H1 (cell line): ENCODE results near the gene BCAS4. TPM values are rescaled to one million over a fixed set of nuclear protein-coding genes. Genes with fewer than 3 reads are reported as not detected.

Source experiments
- CTCF ChIA-PET: fragments of 300-600 bp; sonication (Branson Sonifier 250); formaldehyde crosslinking; loops from one replicate; lab custom pipeline; 2021; ENCODE audit not compliant: partially characterized antibody; lab: Charles Lee
- POLR2A ChIA-PET: fragments of 300-600 bp; sonication (Branson Sonifier 250); formaldehyde crosslinking; loops from one replicate; lab custom pipeline; 2021; ENCODE audit warnings: inconsistent platforms; ENCODE audit not compliant: partially characterized antibody; lab: Charles Lee
- DNase-seq, 2 experiments: peaks; one replicate each; pipeline versions ENCODE4 v3.0.0 to v3.0.0-alpha.2; 2010 to 2022; ENCODE audit warnings: low spot score in 2 of 2, low read depth in 1 of 2, mixed read lengths in 1 of 2
- FAIRE-seq: peaks from 2 replicates; lab custom pipeline; 2011; peaks lifted over from hg19 to GRCh38; lab: Jason Lieb, UNC
- H2AFZ ChIP-seq: 2 replicates; pipeline ENCODE4 v1.8.1; 2012; ENCODE audit warnings: low read length, inconsistent platforms
- H2AK5ac ChIP-seq: 2 replicates; pipeline ENCODE4 v1.6.1; 2013; ENCODE audit warnings: low read depth, low read length
- H2BK120ac ChIP-seq: replicated peaks from 2 replicates; pipeline ENCODE3; 2013; ENCODE audit warnings: low read depth, low read length, inconsistent platforms
- H2BK12ac ChIP-seq: 2 replicates; pipeline ENCODE4 v1.6.1; 2013; ENCODE audit warnings: low read depth, low read length
- H2BK15ac ChIP-seq: 2 replicates; pipeline ENCODE4 v1.6.1; 2013; ENCODE audit warnings: low read length
- H2BK20ac ChIP-seq: 2 replicates; pipeline ENCODE4 v1.6.1; 2013; ENCODE audit warnings: low read length
- H2BK5ac ChIP-seq: 2 replicates; pipeline ENCODE4 v1.6.1; 2013; ENCODE audit warnings: low read depth, low read length
- H3K14ac ChIP-seq: 2 replicates; pipeline ENCODE4 v1.6.1; 2013; ENCODE audit warnings: inconsistent platforms; ENCODE audit not compliant: insufficient read length
- H3K18ac ChIP-seq: 2 replicates; pipeline ENCODE4 v1.6.1; 2013; ENCODE audit warnings: low read length; ENCODE audit errors: extremely low read depth
- H3K23ac ChIP-seq: 2 replicates; pipeline ENCODE4 v1.6.1; 2013; ENCODE audit warnings: inconsistent platforms; ENCODE audit not compliant: insufficient read length
- H3K23me2 ChIP-seq: 2 replicates; pipeline ENCODE4 v1.6.1; 2013; ENCODE audit warnings: low read depth, low read length
- H3K27ac ChIP-seq: 2 replicates; pipeline ENCODE4 v1.6.1; 2011; ENCODE audit warnings: low read depth, low read length, inconsistent platforms
- H3K27me3 ChIP-seq, 4 experiments: replicated peaks in 1 of 4; 1 replicate in 1 of 4; 2 replicates in 3 of 4; pipeline versions ENCODE4 v1.6.1 to v1.8.1; 2011 to 2013; ENCODE audit warnings: low read length in 3 of 4, mild to moderate bottlenecking in 3 of 4, inconsistent platforms in 2 of 4, mixed read lengths in 2 of 4, moderate library complexity in 1 of 4; ENCODE audit not compliant: control insufficient read depth in 3 of 4, insufficient read depth in 3 of 4; ENCODE audit errors: extremely low read depth in 1 of 4
- H3K36me3 ChIP-seq, 4 experiments: 2 replicates each; pipeline versions ENCODE4 v1.6.1 to v1.8.1; 2011 to 2013; ENCODE audit warnings: mild to moderate bottlenecking in 4 of 4, low read length in 3 of 4, moderate library complexity in 2 of 4, control low read depth in 1 of 4, inconsistent platforms in 1 of 4; ENCODE audit not compliant: insufficient read depth in 4 of 4, control insufficient read depth in 2 of 4
- H3K4ac ChIP-seq: replicated peaks from 2 replicates; pipeline ENCODE3; 2013; ENCODE audit warnings: low read length, low read depth, mixed read lengths, inconsistent platforms; ENCODE audit not compliant: insufficient read length
- H3K4me1 ChIP-seq, 4 experiments: replicated peaks in 1 of 4; 1 replicate in 1 of 4; 2 replicates in 3 of 4; pipeline versions ENCODE4 v1.6.1 to v1.8.1; 2011 to 2013; ENCODE audit warnings: low read length in 3 of 4, inconsistent platforms in 2 of 4, mixed read lengths in 1 of 4; ENCODE audit not compliant: insufficient read depth in 4 of 4, control insufficient read depth in 3 of 4
- H3K4me2 ChIP-seq, 2 experiments: 2 replicates each; pipeline versions ENCODE4 v1.6.1 to v1.8.1; 2011 to 2013; ENCODE audit warnings: low read depth in 2 of 2, low read length in 2 of 2, control low read depth in 1 of 2, inconsistent platforms in 1 of 2, mild to moderate bottlenecking in 1 of 2; ENCODE audit not compliant: insufficient read depth in 1 of 2
- H3K4me3 ChIP-seq, 4 experiments: fragments of 200-600, 300-600 bp in 1 of 4; sonication (generic), shearing (Covaris generic), sonication (Bioruptor Twin) in 1 of 4; 2 replicates each; pipeline versions ENCODE4 v1.5.1 to v1.8.1; 2011 to 2016; ENCODE audit warnings: low read length in 4 of 4, low read depth in 3 of 4, control low read depth in 2 of 4, inconsistent platforms in 2 of 4, mild to moderate bottlenecking in 2 of 4, mixed read lengths in 1 of 4, moderate library complexity in 1 of 4; ENCODE audit not compliant: insufficient read depth in 2 of 4; ENCODE audit errors: extremely low read depth in 1 of 4
- H3K56ac ChIP-seq: replicated peaks from 2 replicates; pipeline ENCODE3; 2013; ENCODE audit warnings: low read depth, mild to moderate bottlenecking, mixed read lengths, low read length, inconsistent platforms; ENCODE audit not compliant: insufficient read length
- H3K79me1 ChIP-seq: 2 replicates; pipeline ENCODE4 v1.6.1; 2013; ENCODE audit warnings: low read depth, low read length, control low read depth
- H3K79me2 ChIP-seq, 2 experiments: 2 replicates each; pipeline versions ENCODE4 v1.6.1 to v1.8.1; 2012 to 2013; ENCODE audit warnings: low read length in 2 of 2, mild to moderate bottlenecking in 2 of 2, inconsistent platforms in 1 of 2; ENCODE audit not compliant: insufficient read depth in 2 of 2, control insufficient read depth in 1 of 2
- H3K9ac ChIP-seq, 4 experiments: replicated peaks in 1 of 4; 1 replicate in 1 of 4; 2 replicates in 3 of 4; pipeline versions ENCODE4 v1.6.1 to v1.8.1; 2011 to 2013; ENCODE audit warnings: low read depth in 3 of 4, low read length in 3 of 4, control low read depth in 2 of 4, mild to moderate bottlenecking in 2 of 4, moderate library complexity in 2 of 4, inconsistent platforms in 1 of 4; ENCODE audit errors: extremely low read depth in 1 of 4
- H3K9me3 ChIP-seq, 2 experiments: 2 replicates each; pipeline versions ENCODE4 v1.6.1 to v1.8.1; 2012 to 2013; ENCODE audit warnings: mild to moderate bottlenecking in 2 of 2, moderate library complexity in 2 of 2, control low read depth in 1 of 2, inconsistent platforms in 1 of 2, low read depth in 1 of 2, low read length in 1 of 2, mixed read lengths in 1 of 2; ENCODE audit not compliant: insufficient read depth in 2 of 2
- H4K20me1 ChIP-seq, 2 experiments: replicated peaks in 1 of 2; 2 replicates each; pipeline versions ENCODE3 to v1.8.1; 2011 to 2013; ENCODE audit warnings: inconsistent platforms in 2 of 2, low read length in 2 of 2, mild to moderate bottlenecking in 1 of 2; ENCODE audit not compliant: insufficient read depth in 2 of 2, control insufficient read depth in 1 of 2
- H4K5ac ChIP-seq: 2 replicates; pipeline ENCODE4 v1.6.1; 2013; ENCODE audit warnings: low read length, low read depth, mixed read lengths, inconsistent platforms; ENCODE audit not compliant: insufficient read length
- H4K8ac ChIP-seq: 2 replicates; pipeline ENCODE4 v1.8.0; 2013; ENCODE audit warnings: mild to moderate bottlenecking, moderate library complexity, low read length, inconsistent platforms; ENCODE audit not compliant: insufficient read depth; ENCODE audit errors: extremely low read depth
- H4K91ac ChIP-seq: replicated peaks from 2 replicates; pipeline ENCODE3; 2013; ENCODE audit warnings: low read length, mixed read lengths, inconsistent platforms; ENCODE audit not compliant: insufficient read length
- POLR2AphosphoS5 ChIP-seq: IDR thresholded peaks from 2 replicates; pipeline ENCODE4 v1.6.1; 2011; ENCODE audit warnings: low read depth, low read length
- RNF2 ChIP-seq: fragments of 200-900, 300-1000 bp; sonication (generic); IDR thresholded peaks from 2 replicates; pipeline ENCODE4 v1.7.1; 2016; ENCODE audit warnings: borderline replicate concordance, low read depth, mild to moderate bottlenecking, antibody characterized with exemption, low read length; ENCODE audit not compliant: poor library complexity, severe bottlenecking; ENCODE audit errors: missing control alignments
- WGBS, 2 experiments: shearing (Covaris generic) in 1 of 2; methylation state at CpG; one replicate each; pipeline versions ENCODE4 v1.1.6 to v1.1.7; 2013 to 2015; ENCODE audit warnings: low lambda C conversion rate in 2 of 2, mixed read lengths in 2 of 2, inconsistent platforms in 1 of 2, low coverage in 1 of 2, missing lambda C conversion rate in 1 of 2; ENCODE audit not compliant: insufficient replicate concordance in 2 of 2, insufficient coverage in 1 of 2, insufficient read length in 1 of 2; ENCODE audit errors: extremely low coverage in 1 of 2, missing lambda C conversion rate in 1 of 2; 5-methylcytosine and 5-hydroxymethylcytosine counted together
- polyA plus RNA-seq, 7 experiments: library from polyadenylated mRNA; depleted of rRNA in 3 of 7; stranded (reverse) in 5 of 7; unstranded in 2 of 7; fragments of >200 nt in 5 of 7; fragments of 200-250 nt in 2 of 7; gene quantifications; 1 replicate in 5 of 7; 2 replicates in 1 of 7; 4 replicates in 1 of 7; pipeline versions ENCODE4 v1.2.1 to v1.2.3, GENCODE V29; 2011 to 2013; ENCODE audit warnings: missing spikeins in 2 of 7, mixed read lengths in 2 of 7
- total RNA-seq: library from RNA; stranded (reverse); fragmentation: NEBNext Ultra II Directional; extraction: Animal tissue kit (Norgen Biotek cat#: 25700); gene quantifications from 2 replicates; pipeline ENCODE4 v1.2.1, GENCODE V29; 2021

Gene BCAS4
- total and polyA plus RNA-seq, 2 of the 8 experiments (the other 6 are each of a cell fraction or from before 2014, with no cell fraction given) = 21.2 to 23.6 TPM

GRCh38 chr20:50885068-50885467 is 90.2 kb downstream of the BCAS4 start:
- peak overlapping the region; percentile 11; the same call in 1 of the 2 replicates for H4K8ac ChIP-seq
- no peak overlapping the region for H2BK5ac ChIP-seq
- DNase-seq (no peak), FAIRE-seq (no peak)
- H3K4me2 ChIP-seq = no peak overlapping the region
- H3K79me1 ChIP-seq = no peaks in the 10 kb centered on the region; the same call in 1 of the 2 replicates
- H3K14ac ChIP-seq = no peak overlapping the region
- ChIA-PET CTCF (interaction anchor here (0.6 to 3.4 kb wide), 7 partner anchors 13 to 92 kb away, joined by 3 to 8 read pairs (median 4); partner anchors contain the start of gene BCAS4), POLR2A (interaction anchor here (0.5 to 9.7 kb wide), 13 partner anchors 8 to 86 kb away, joined by 3 to 87 read pairs (median 4); partner anchors contain the start of gene ADNP)
- no peak overlapping the region for H3K23ac ChIP-seq
- H3K18ac ChIP-seq = no peak overlapping the region
- no peak for TF ChIP-seq RNF2
- 0 out of 2 replicates have a peak, but pooled peaks have one; percentile 33 for TF ChIP-seq POLR2AphosphoS5
- no peak overlapping the region for H3K4me3 ChIP-seq
- 84% methylated on average over 7 of the region's 7 CpGs; no CpG with 5 or more reads in 1 of the 2 experiments for WGBS, 2 experiments
- H3K56ac ChIP-seq = no peak overlapping the region
- H2AFZ ChIP-seq = no peak overlapping the region
- H4K20me1 ChIP-seq = peaks cover 1 to 3% of the 10 kb centered on the region in 2 experiments
- H2BK120ac ChIP-seq = no peak overlapping the region
- no peaks in the 10 kb centered on the region for H3K79me2 ChIP-seq
- no peak overlapping the region for H4K5ac ChIP-seq
- H2BK15ac ChIP-seq = no peak overlapping the region
- no peak overlapping the region for H2BK20ac ChIP-seq
- no peak overlapping the region for H3K4ac ChIP-seq
- no peaks in the 10 kb centered on the region for H3K27me3 ChIP-seq
- no peak overlapping the region for H4K91ac ChIP-seq
- H3K23me2 ChIP-seq = no peaks in the 10 kb centered on the region
- no peak overlapping the region for H2AK5ac ChIP-seq
- no peaks in the 10 kb centered on the region for H3K9me3 ChIP-seq
- H3K36me3 ChIP-seq = peaks cover 3 to 16% (median 7%) of the 10 kb centered on the region in 4 experiments; a peak in 4 of 8 replicates
- H3K4me1 ChIP-seq = no peaks in the 10 kb centered on the region
- H2BK12ac ChIP-seq = no peak overlapping the region
- no peak overlapping the region; a peak in 1 of 7 replicates for H3K9ac ChIP-seq
- no peak overlapping the region for H3K27ac ChIP-seq
